Fibroblast of the aortic adventitia (primary cell): ENCODE measurements around the gene RASL11A. TPM values are rescaled to one million over a fixed set of nuclear protein-coding genes. Genes with fewer than 3 reads are reported as not detected.
A peak's percentile ranks its signal among the peaks of the same experiment; 100 is the strongest.

Source experiments
- DNase-seq: peaks from one replicate; pipeline ENCODE4 v3.0.0-alpha.2; 2010; ENCODE audit warnings: low read depth
- H3K4me3 ChIP-seq: 2 replicates; pipeline ENCODE4 v1.5.1; 2011; ENCODE audit warnings: low read depth, mild to moderate bottlenecking, control low read depth, low read length, moderate library complexity
- CTCF ChIP-seq: IDR thresholded peaks from 2 replicates; pipeline ENCODE4 v1.5.1; 2011; ENCODE audit warnings: mild to moderate bottlenecking, low read length, control low read depth, inconsistent platforms; ENCODE audit not compliant: insufficient read depth
- total RNA-seq: library from RNA; depleted of rRNA; stranded (reverse); fragments of >200 nt; gene quantifications from 2 replicates; pipeline ENCODE4 v1.2.3, GENCODE V29; 2012; ENCODE audit warnings: low replicate concordance

The RASL11A gene
- total RNA-seq, 1 donor = 13.3 TPM

GRCh38 chr13:27264648-27265047 is 6.0 kb upstream of the RASL11A start:
- DNase-seq = no peak
- no peak for TF ChIP-seq CTCF
- no peak overlapping the region for H3K4me3 ChIP-seq

GRCh38 chr13:27266917-27267316 is 3.7 kb upstream of the RASL11A start:
- H3K4me3 ChIP-seq = no peak overlapping the region
- DNase-seq = no peak

GRCh38 chr13:27267596-27267995 is 3.0 kb upstream of the RASL11A start:
- no peak for DNase-seq

More at GRCh38 chr13:27266917-27267316, 3.7 kb upstream of the RASL11A start:
- no peak for TF ChIP-seq CTCF

GRCh38 chr13:27269114-27269665 is 1.4 kb upstream of the RASL11A start:
- no peak for DNase-seq
- no peak overlapping the region for H3K4me3 ChIP-seq
- no peak for TF ChIP-seq CTCF

More at GRCh38 chr13:27267596-27267995, 3.0 kb upstream of the RASL11A start:
- no peak for TF ChIP-seq CTCF
- no peak overlapping the region for H3K4me3 ChIP-seq

- no peak for DNase-seq
- peak overlapping the region; percentile 84 for H3K4me3 ChIP-seq
- no peak for TF ChIP-seq CTCF
Observed at GRCh38 chr13:27271570-27272096, 1.0 kb downstream of the RASL11A start.

- no peak overlapping the region for H3K4me3 ChIP-seq
- no peak for TF ChIP-seq CTCF
- DNase-seq = peak; percentile 72
Observed at GRCh38 chr13:27273658-27274425, 3.2 kb downstream of the RASL11A start.
